HFFc6 (cell line): ENCODE data around the gene PAPPA. TPM values are rescaled to one million over a fixed set of nuclear protein-coding genes. Genes with fewer than 3 reads are reported as not detected.

Experiments used
- DNase-seq: peaks from one replicate; pipeline ENCODE4 v3.0.0-alpha.2; 2018
- H3K27ac Mint-ChIP-seq: 2 replicates; pipeline ENCODE4 v1.8.0; 2020; ENCODE audit warnings: mild to moderate bottlenecking, mixed read lengths
- H3K27me3 Mint-ChIP-seq: 2 replicates; pipeline ENCODE4 v1.8.0; 2021; ENCODE audit warnings: mild to moderate bottlenecking, moderate library complexity, mixed read lengths; ENCODE audit not compliant: insufficient read depth
- H3K36me3 Mint-ChIP-seq: 2 replicates; pipeline ENCODE4 v1.8.0; 2021; ENCODE audit warnings: low read depth, mixed read lengths
- H3K4me1 Mint-ChIP-seq: 2 replicates; pipeline ENCODE4 v1.8.0; 2020; ENCODE audit warnings: low read depth, mixed read lengths
- H3K4me3 Mint-ChIP-seq: 2 replicates; pipeline ENCODE4 v1.8.0; 2020; ENCODE audit warnings: mild to moderate bottlenecking, moderate library complexity, mixed read lengths
- H3K9me3 Mint-ChIP-seq: 2 replicates; pipeline ENCODE4 v1.8.0; 2020; ENCODE audit warnings: mild to moderate bottlenecking, mixed read lengths
- CTCF ChIP-seq: fragments of 200-600 bp; sonication (generic); IDR thresholded peaks from 2 replicates; pipeline ENCODE4 v1.5.0; 2021; ENCODE audit warnings: antibody characterized with exemption, mild to moderate bottlenecking
- total RNA-seq, 6 experiments: library from RNA; stranded (reverse); fragmentation: NEBNext Ultra II Directional; extraction: Animal tissue kit (Norgen Biotek cat#: 25700); gene quantifications; 2 replicates in 1 of 6; 3 replicates in 5 of 6; pipeline ENCODE4 v1.2.3, GENCODE V29; 2021

PAPPA gene
- total RNA-seq, 6 experiments from 2014 or later, result 8.2 to 13.2 (median 12.3) TPM

GRCh38 chr9:116116393-116116792 lies 37.2 kb upstream of the PAPPA start:
- H3K9me3 Mint-ChIP-seq, result no peaks in the 10 kb centered on the region
- TF ChIP-seq CTCF, result no peak
- peaks cover 28% of the 10 kb centered on the region for H3K4me1 Mint-ChIP-seq
- no peak for DNase-seq
- no peaks in the 10 kb centered on the region for H3K27me3 Mint-ChIP-seq
- peaks cover 9% of the 10 kb centered on the region; the same call in 1 of the 2 replicates for H3K36me3 Mint-ChIP-seq
- peak overlapping the region; percentile 50; the same call in 1 of the 2 replicates for H3K4me3 Mint-ChIP-seq
- no peak overlapping the region for H3K27ac Mint-ChIP-seq

GRCh38 chr9:116123171-116123570 lies 30.4 kb upstream of the PAPPA start:
- peaks cover 8% of the 10 kb centered on the region for H3K4me1 Mint-ChIP-seq
- no peaks in the 10 kb centered on the region for H3K27me3 Mint-ChIP-seq
- H3K9me3 Mint-ChIP-seq, result no peaks in the 10 kb centered on the region
- H3K36me3 Mint-ChIP-seq, result peaks cover 9% of the 10 kb centered on the region; the same call in 1 of the 2 replicates
- DNase-seq, result no peak
- no peak overlapping the region for H3K27ac Mint-ChIP-seq
- no peak for TF ChIP-seq CTCF
- H3K4me3 Mint-ChIP-seq, result no peak overlapping the region

GRCh38 chr9:116124472-116125040 lies 29.0 kb upstream of the PAPPA start:
- no peak for DNase-seq

GRCh38 chr9:116133163-116133562 lies 20.4 kb upstream of the PAPPA start:
- Mint-ChIP-seq H3K4me1 (peaks cover 13% of the 10 kb centered on the region), H3K9me3 (peaks cover 8% of the 10 kb centered on the region; the same call in 1 of the 2 replicates), H3K4me3 (no peak overlapping the region), H3K27me3 (peaks cover 5% of the 10 kb centered on the region), H3K36me3 (peaks cover 6% of the 10 kb centered on the region; the same call in 1 of the 2 replicates), H3K27ac (no peak overlapping the region)
- no peak for TF ChIP-seq CTCF
- no peak for DNase-seq

More at GRCh38 chr9:116124472-116125040, 29.0 kb upstream of the PAPPA start:
- no peak overlapping the region for H3K27ac Mint-ChIP-seq
- H3K4me3 Mint-ChIP-seq, result no peak overlapping the region
- H3K27me3 Mint-ChIP-seq, result no peaks in the 10 kb centered on the region
- peaks cover 10% of the 10 kb centered on the region for H3K4me1 Mint-ChIP-seq
- no peaks in the 10 kb centered on the region for H3K9me3 Mint-ChIP-seq
- TF ChIP-seq CTCF, result no peak
- peaks cover 9% of the 10 kb centered on the region; the same call in 1 of the 2 replicates for H3K36me3 Mint-ChIP-seq

- H3K36me3 Mint-ChIP-seq, result peaks cover 5% of the 10 kb centered on the region; the same call in 1 of the 2 replicates
- H3K9me3 Mint-ChIP-seq, result peaks cover 7% of the 10 kb centered on the region; the same call in 1 of the 2 replicates
- TF ChIP-seq CTCF, result no peak
- DNase-seq, result no peak
- no peak overlapping the region for H3K27ac Mint-ChIP-seq
- H3K4me3 Mint-ChIP-seq, result no peak overlapping the region
- H3K4me1 Mint-ChIP-seq, result peaks cover 10% of the 10 kb centered on the region
- peaks cover 5% of the 10 kb centered on the region for H3K27me3 Mint-ChIP-seq
These were observed 18.6 kb upstream of the PAPPA start for GRCh38 chr9:116134975-116135374.
